PC-9 (cell line): Measurements from ENCODE around the gene RNF212. TPM values are rescaled to one million over a fixed set of nuclear protein-coding genes. Genes with fewer than 3 reads are reported as not detected.

Source experiments
- BruUV-seq: library from RNA; stranded (reverse); fragments of 400-500 nt; replicated peaks from 2 replicates; lab custom pipeline; 2021; lab: Mats Ljungman, UMichigan
- CTCF ChIA-PET: fragments of 300-600 bp; sonication (Branson Sonifier 250); formaldehyde crosslinking; loops from one replicate; lab custom pipeline; 2022; ENCODE audit warnings: antibody characterized with exemption; lab: Charles Lee
- POLR2A ChIA-PET: fragments of 300-600 bp; sonication (Branson Sonifier 250); formaldehyde crosslinking; loops from one replicate; lab custom pipeline; 2022; ENCODE audit warnings: antibody characterized with exemption; ENCODE audit not compliant: unreplicated experiment; lab: Charles Lee
- DNase-seq, 2 experiments: peaks; one replicate each; pipeline versions ENCODE4 v3.0.0 to v3.0.0-alpha.2; 2015 to 2022; ENCODE audit warnings: mixed read lengths in 1 of 2
- H2AFZ ChIP-seq: fragments of 200-600 bp; sonication (generic); 2 replicates; pipeline ENCODE4 v1.8.1; 2017; ENCODE audit warnings: antibody characterized with exemption
- H3F3A ChIP-seq: fragments of 200-600 bp; sonication (generic); 2 replicates; pipeline ENCODE4 v1.8.1; 2017; ENCODE audit warnings: antibody characterized with exemption, mild to moderate bottlenecking, low read depth; ENCODE audit not compliant: insufficient read depth
- H3K27ac ChIP-seq: fragments of 200-600 bp; sonication (generic); 2 replicates; pipeline ENCODE4 v1.6.1; 2016; ENCODE audit warnings: mixed run types
- H3K27me3 ChIP-seq: fragments of 200-600 bp; sonication (generic); 2 replicates; pipeline ENCODE4 v1.6.1; 2016; ENCODE audit warnings: low read depth, mixed run types; ENCODE audit not compliant: insufficient read depth
- H3K36me3 ChIP-seq: fragments of 200-600 bp; sonication (generic); 2 replicates; pipeline ENCODE4 v1.6.1; 2016; ENCODE audit warnings: low read depth, mixed run types
- H3K4me1 ChIP-seq: fragments of 200-600 bp; sonication (generic); replicated peaks from 2 replicates; pipeline ENCODE4 v1.6.1; 2016; ENCODE audit warnings: mixed run types; ENCODE audit not compliant: insufficient read depth
- H3K4me2 ChIP-seq: fragments of 200-600 bp; sonication (generic); 2 replicates; pipeline ENCODE4 v1.6.1; 2017; ENCODE audit warnings: mixed run types
- H3K4me3 ChIP-seq: fragments of 200-600 bp; sonication (generic); 2 replicates; pipeline ENCODE4 v1.6.1; 2016; ENCODE audit warnings: mixed run types
- H3K79me2 ChIP-seq: fragments of 200-600 bp; sonication (generic); 2 replicates; pipeline ENCODE4 v1.6.1; 2017; ENCODE audit warnings: low read depth, mixed run types
- H3K9me2 ChIP-seq: fragments of 200-600 bp; sonication (generic); 2 replicates; pipeline ENCODE4 v1.8.1; 2017; ENCODE audit warnings: mild to moderate bottlenecking; ENCODE audit not compliant: insufficient read depth
- H3K9me3 ChIP-seq: fragments of 200-600 bp; sonication (generic); 2 replicates; pipeline ENCODE4 v1.8.1; 2016; ENCODE audit warnings: low read depth; ENCODE audit not compliant: insufficient read depth
- H4K20me1 ChIP-seq: fragments of 200-600 bp; sonication (generic); 2 replicates; pipeline ENCODE4 v1.8.1; 2017; ENCODE audit not compliant: insufficient read depth
- EZH2 ChIP-seq: fragments of 200-600 bp; sonication (generic); IDR thresholded peaks from 2 replicates; pipeline ENCODE4 v1.8.0; 2017; ENCODE audit warnings: antibody characterized with exemption, low read depth
- intact Hi-C: fragments of 100-400 bp; cut with micrococcal nuclease; formaldehyde crosslinking; loops from one replicate; pipeline ENCODE4 v1.10.0; 2022; ENCODE audit not compliant: unreplicated experiment
- total RNA-seq: library from RNA; stranded (reverse); gene quantifications from 2 replicates; pipeline ENCODE4 v1.2.3, GENCODE V29; 2021
- TF ChIP-seq, protein P1 (sequence below): fragments of 200-600 bp; sonication (generic); conservative IDR thresholded peaks from 2 replicates; pipeline ENCODE4 v1.6.1; 2017; ENCODE audit warnings: mixed run types, antibody characterized with exemption, mild to moderate bottlenecking, moderate library complexity

Gene RNF212
- total RNA-seq, 1 experiment from 2014 or later: 4.2 TPM

DNA sequence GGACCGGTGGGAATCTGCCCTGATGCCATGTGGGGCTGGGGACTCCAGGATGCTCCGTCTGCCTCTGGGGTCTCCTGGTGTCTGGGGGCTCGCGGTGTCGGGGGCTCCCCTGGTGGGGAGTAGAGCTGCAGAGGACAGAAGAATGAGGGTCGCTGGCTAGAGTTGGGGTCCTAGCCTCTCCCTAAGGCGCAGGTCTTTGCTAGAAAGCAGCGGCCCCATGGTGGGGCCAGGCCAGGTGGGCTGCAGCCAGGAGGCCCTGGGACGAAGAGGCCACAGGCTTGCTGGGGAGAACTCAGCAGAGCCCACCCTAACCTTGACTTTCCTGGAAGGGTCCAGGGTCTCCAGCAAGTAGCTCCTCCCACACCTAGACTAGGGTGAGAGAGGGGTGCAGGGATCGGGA lies 80.5 kb downstream of the RNF212 start:
- Histone ChIP-seq H3K9me2 (no peaks in the 10 kb centered on the region), H3K4me3 (no peak overlapping the region), H2AFZ (no peak overlapping the region), H3K27me3 (peaks cover 19% of the 10 kb centered on the region), H3F3A (no peaks in the 10 kb centered on the region), H3K9me3 (no peaks in the 10 kb centered on the region), H3K4me2 (no peak overlapping the region), H3K79me2 (no peaks in the 10 kb centered on the region), H3K4me1 (no peaks in the 10 kb centered on the region), H3K27ac (no peak overlapping the region), H3K36me3 (no peaks in the 10 kb centered on the region), H4K20me1 (no peaks in the 10 kb centered on the region)
- CTCF ChIA-PET: no interaction called here
- no TSS peak for BruUV-seq
- intact Hi-C loops: loop anchor here (5.0 kb wide), 1 partner anchor 319 kb away; no protein-coding TSS in a partner anchor
- POLR2A ChIA-PET: no interaction called here
- DNase-seq: no peak
- TF ChIP-seq, protein P1, sequence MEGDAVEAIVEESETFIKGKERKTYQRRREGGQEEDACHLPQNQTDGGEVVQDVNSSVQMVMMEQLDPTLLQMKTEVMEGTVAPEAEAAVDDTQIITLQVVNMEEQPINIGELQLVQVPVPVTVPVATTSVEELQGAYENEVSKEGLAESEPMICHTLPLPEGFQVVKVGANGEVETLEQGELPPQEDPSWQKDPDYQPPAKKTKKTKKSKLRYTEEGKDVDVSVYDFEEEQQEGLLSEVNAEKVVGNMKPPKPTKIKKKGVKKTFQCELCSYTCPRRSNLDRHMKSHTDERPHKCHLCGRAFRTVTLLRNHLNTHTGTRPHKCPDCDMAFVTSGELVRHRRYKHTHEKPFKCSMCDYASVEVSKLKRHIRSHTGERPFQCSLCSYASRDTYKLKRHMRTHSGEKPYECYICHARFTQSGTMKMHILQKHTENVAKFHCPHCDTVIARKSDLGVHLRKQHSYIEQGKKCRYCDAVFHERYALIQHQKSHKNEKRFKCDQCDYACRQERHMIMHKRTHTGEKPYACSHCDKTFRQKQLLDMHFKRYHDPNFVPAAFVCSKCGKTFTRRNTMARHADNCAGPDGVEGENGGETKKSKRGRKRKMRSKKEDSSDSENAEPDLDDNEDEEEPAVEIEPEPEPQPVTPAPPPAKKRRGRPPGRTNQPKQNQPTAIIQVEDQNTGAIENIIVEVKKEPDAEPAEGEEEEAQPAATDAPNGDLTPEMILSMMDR: no peak
- no peak for TF ChIP-seq EZH2

DNA sequence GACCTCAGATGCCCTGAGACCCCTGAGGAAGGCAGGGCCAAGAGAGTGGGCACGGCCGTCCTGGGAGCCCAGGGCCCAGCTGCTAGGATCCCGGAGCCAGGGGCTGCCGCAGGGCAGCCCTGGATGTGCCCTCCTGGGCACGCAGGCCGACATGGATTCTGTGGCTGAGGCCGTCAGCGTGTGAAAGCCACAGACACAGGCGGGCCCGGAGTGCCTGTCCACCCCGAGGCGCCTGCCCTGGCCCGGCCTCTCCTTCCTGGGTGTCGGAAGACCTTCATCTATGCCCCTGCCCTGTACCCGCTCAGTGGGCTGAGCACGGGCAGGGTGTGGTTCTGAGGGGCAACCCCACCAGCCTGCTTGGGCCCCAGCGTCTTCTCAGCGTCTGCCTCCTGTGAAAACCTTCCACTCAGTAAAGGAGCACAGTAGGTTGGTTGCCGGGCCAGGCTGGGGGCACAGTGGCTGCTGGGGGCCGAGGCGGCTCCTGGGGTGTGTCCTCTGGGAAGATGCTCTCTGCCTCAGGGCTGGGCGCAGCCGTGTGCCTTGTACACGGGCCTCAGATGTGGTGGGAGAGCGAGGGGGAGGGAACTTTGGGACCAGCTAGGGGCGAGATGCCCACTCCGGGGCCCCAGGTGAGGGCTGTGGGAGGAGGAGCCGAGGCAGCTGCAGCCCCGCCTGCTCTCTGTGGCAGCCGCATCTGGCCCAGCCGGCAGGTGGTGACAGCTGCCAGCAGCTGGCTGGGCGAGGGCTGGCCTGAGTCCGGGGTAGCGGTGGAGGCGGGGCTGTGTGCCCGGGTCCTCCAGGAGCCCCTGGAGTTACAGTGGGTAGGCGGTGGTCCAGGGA lies 81.2 kb downstream of the RNF212 start:
- DNase-seq: no peak
- H3K4me3 ChIP-seq: no peak overlapping the region
- H4K20me1 ChIP-seq: no peaks in the 10 kb centered on the region
- H3K4me2 ChIP-seq: no peak overlapping the region
- no peak overlapping the region for H2AFZ ChIP-seq
- H3K36me3 ChIP-seq: no peaks in the 10 kb centered on the region
- intact Hi-C loops: loop anchor here (5.0 kb wide), 1 partner anchor 320 kb away; no protein-coding TSS in a partner anchor
- POLR2A ChIA-PET: no interaction called here
- no peaks in the 10 kb centered on the region for H3K9me3 ChIP-seq
- TF ChIP-seq EZH2: no peak
- TF ChIP-seq, protein P1: no peak
- H3K27ac ChIP-seq: no peak overlapping the region
- no peaks in the 10 kb centered on the region for H3F3A ChIP-seq
- CTCF ChIA-PET: no interaction called here
- H3K9me2 ChIP-seq: no peaks in the 10 kb centered on the region
- H3K79me2 ChIP-seq: no peaks in the 10 kb centered on the region
- no peaks in the 10 kb centered on the region for H3K4me1 ChIP-seq
- no TSS peak for BruUV-seq
- H3K27me3 ChIP-seq: peaks cover 19% of the 10 kb centered on the region

DNA sequence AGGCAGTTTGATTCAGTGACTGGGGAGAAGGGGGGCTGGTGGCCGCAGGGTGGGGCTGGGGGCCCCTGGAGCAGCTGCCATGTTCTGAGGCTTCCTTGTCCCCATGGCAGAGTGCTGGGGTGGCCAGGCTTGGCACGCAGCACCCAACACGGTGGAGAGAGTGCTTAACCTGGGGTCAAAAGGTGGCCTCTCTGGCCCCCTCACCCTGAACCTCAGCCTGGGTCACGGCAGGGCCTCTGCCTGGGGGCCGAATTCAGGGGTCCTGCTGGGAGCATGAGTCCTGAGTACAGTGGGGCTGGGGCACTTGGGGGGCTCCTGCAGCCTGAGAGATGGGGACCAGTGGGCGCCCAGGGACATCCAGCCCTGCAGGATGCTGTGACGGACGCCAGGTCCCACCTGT lies 82.0 kb downstream of the RNF212 start:
- Histone ChIP-seq H3K27ac (no peak overlapping the region), H3K4me1 (no peaks in the 10 kb centered on the region), H3K79me2 (no peaks in the 10 kb centered on the region), H3F3A (peaks cover 7% of the 10 kb centered on the region; the same call in 1 of the 2 replicates), H2AFZ (no peak overlapping the region), H3K36me3 (no peaks in the 10 kb centered on the region), H3K4me3 (no peak overlapping the region), H4K20me1 (no peaks in the 10 kb centered on the region), H3K27me3 (peaks cover 19% of the 10 kb centered on the region), H3K4me2 (no peak overlapping the region), H3K9me3 (no peaks in the 10 kb centered on the region), H3K9me2 (no peaks in the 10 kb centered on the region)
- ChIA-PET POLR2A (no interaction called here), CTCF (no interaction called here)
- no TSS peak for BruUV-seq
- TF ChIP-seq EZH2: no peak
- TF ChIP-seq, protein P1: no peak
- no peak for DNase-seq
- intact Hi-C loops: loop anchor here (5.0 kb wide), 1 partner anchor 321 kb away; no protein-coding TSS in a partner anchor
